GM21360 (cell line): ENCODE measurements around the gene CCDC57.
A peak's percentile ranks its signal among the peaks of the same experiment; 100 is the strongest.
"Not testable (repeated sequence)": the region's sequence is repeated elsewhere in the genome, so short reads cannot be mapped to it uniquely, and the experiment has no call there.

Experiments used
- ATAC-seq: cut with Tn5 transposase; IDR thresholded peaks from one replicate; pipeline ENCODE4 v1.9.1; 2021; ENCODE audit warnings: mild to moderate bottlenecking, moderate library complexity; ENCODE audit not compliant: unreplicated experiment

The CCDC57 gene

GRCh38 chr17:82225368-82226029, 12.9 kb upstream of the CCDC57 start:
- no peak for ATAC-seq

GRCh38 chr17:82224666-82225065, 12.0 kb upstream of the CCDC57 start:
- no peak for ATAC-seq

DNA sequence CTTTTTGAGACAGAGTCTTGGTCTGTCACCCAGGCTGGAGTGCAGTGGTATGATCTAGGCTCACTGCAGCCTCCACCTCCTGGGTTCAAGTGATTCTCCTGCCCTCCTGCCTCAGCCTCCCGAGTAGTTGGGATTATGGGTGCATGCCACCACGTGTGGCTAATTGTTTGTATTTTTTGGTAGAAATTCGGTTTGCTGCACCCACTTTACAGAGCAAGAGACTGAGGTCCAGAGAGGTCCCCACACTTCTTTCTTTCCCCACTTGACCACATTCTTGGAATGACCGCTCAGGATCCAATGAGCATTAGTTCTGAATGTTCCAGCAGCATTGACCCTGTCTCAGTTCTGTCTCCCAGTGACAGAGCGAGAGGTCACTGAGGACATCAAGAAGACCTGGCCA, 10.9 kb upstream of the CCDC57 start:
- no peak for ATAC-seq

DNA sequence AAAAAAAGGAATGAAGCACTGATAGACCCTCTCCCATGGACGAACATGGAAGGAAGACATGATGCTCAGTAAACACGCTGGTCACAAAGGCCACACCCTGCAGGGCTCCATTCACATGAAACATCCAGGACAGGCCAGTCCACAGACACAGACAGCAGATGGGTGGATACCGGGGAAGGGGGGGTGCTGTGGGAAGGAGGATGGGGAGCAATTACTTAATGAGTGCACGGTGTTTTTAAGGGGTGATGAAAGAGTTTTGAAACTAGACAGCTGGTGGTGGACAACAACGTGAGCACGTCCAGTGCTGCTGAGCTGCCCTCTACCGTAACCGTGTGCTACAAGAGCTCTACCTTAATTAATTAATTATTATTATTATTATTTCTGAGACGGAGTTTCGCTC, 10.2 kb upstream of the CCDC57 start:
- ATAC-seq: no peak

GRCh38 chr17:82221341-82221902, 8.8 kb upstream of the CCDC57 start:
- no peak for ATAC-seq

DNA sequence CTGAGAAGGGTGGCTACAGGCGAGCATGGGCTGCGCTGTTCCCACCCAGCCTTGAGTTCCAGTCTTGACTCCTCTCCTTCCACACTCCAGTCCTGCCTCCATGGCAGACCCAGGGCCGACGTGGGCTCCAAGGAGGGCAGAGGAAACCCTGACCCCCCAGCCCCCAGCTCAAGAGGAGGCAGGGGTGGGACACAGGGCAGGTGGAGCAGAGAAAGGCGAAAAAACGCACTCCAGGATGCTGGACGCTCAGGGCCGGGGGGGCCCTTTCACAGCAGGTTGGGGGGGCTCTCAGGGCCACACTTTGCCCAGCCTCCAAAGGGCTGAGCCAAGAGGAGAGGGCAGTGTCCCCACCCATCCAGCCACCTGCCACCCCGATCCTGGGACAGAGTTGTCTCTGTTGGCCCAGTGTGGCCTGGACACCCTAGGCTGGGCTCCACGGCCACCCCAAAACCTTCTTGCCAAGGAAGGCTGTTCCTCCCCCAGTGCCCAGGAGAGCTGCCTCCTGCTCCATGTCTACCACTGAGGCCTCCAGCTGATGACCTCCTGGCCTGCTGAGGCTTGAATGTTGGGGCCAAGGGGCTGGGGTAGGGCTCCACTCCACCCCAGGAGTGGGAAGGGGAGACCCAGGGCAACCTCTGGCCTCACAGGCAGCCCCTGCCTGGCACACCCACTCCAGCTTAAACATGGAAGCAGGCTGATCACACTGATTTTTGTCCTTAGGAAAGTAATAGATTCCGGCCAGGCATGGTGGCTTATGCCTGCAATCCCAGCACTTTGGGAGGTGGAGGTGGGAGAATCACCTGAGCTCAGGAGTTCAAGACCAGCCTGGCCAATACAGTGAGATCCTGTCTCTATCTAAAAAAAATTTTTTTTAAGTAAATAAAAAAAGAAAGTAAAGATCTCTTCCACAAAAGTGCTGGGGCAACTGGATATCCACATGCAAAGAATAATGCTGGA, 7.4 kb upstream of the CCDC57 start:
- no peak for ATAC-seq

- no peak for ATAC-seq
Measured at GRCh38 chr17:82219083-82219482, 6.4 kb upstream of the CCDC57 start.

- ATAC-seq: no peak
Measured at GRCh38 chr17:82218349-82219075, 5.9 kb upstream of the CCDC57 start.

DNA sequence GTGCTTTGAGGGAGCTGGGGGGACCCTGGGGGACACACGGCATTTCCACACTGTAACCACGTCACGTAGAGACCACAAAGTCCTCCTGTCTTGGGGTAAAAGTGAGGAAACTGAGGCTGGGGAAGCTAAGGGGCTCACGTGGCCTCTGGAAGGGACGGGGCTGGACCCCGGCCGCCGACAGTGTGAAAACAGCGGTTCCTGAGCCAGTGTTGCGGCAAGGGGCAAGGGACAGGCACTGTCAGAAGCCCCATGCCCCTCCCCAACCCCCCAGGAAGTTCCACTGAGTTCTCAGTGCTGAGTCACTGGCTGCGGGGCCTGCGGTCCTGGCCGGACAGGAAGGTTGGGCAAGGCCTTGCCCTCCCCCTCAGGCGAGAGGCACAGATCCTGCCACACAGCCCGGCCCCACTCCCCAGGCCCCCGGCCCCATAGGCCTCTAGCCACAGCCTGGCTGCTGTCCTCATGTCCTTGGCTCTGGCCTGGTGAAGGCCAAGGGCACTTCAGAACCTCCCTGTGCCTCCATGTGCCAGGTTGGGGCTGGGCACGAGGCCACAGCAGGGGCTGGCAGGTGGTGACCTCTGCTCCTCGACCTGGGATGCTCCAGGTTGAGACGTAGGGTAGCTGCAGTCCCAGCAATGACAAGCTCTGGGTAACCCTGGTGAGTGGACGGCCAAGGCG, 5.0 kb upstream of the CCDC57 start:
- ATAC-seq: no peak

- no peak for ATAC-seq
Measured at GRCh38 chr17:82217120-82217529, 4.5 kb upstream of the CCDC57 start.

GRCh38 chr17:82216301-82217119, 3.9 kb upstream of the CCDC57 start:
- ATAC-seq: no peak

GRCh38 chr17:82215972-82216300, 3.3 kb upstream of the CCDC57 start:
- ATAC-seq: no peak

DNA sequence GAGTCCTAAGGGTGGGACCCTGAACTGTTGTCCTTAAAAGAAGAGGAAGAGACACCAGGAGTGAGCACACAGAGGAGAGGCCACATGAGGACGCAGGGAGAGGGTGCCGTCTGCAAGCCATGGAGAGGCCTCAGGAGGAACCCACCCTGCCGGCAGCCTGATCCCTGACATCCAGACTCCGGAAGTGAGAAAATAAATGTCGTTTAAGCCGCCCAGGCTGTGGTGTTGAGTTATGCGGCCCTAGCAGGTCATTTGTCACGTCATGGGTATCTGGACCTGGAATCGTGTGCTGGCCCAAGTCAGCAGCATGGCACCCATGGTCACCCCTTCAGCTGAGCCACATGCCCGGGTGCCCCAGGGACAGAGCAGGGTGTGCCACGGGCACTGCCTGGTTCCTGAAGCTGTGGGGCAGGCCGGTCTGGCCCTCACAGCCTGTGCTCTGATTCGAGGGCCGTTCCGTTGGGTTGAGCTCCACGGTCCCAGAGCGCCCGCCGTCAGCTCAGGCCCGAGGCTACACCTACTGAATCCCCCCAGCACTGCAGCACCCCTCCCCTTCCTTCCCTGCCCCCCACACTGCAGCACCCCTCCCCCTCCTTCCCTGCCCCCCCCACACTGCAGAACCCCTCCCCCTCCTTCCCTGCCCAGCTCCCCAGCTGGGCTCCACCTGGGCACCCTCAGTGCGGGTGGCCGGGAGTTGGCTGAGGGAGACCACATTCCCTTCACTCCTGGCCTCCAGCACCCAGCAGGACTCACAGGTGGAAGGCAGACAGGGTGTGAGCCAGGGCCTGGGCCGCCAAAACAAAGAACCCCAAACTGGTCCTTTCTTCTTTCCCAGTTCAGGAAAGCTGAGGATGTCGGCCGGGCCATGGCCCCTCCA, 2.7 kb upstream of the CCDC57 start:
- ATAC-seq: no peak

- no peak for ATAC-seq
Measured at GRCh38 chr17:82214012-82214628, 1.5 kb upstream of the CCDC57 start.

- ATAC-seq: peak; percentile 8
Measured at GRCh38 chr17:82213251-82214011, 789 bp upstream of the CCDC57 start.

DNA sequence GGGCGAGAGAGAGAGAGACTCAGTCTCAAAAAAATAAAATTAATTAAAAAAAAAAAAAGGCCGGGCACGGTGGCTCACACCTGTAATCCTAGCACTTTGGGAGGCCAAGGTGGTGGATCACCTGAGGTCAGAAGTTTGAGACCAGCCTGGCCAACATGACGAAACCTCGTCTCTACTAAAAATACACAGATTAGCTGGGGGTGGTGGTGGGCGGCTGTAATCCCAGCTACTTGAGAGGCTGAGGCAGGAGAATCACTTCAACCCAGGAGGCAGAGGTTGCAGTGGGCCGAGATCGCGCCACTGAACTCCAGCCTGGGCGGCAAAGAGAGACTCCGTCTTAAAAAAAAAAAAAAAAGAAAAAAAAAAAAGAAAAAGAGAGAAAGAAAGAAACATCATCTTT, 2.0 kb downstream of the CCDC57 start:
- ATAC-seq: not testable (repeated sequence)

DNA sequence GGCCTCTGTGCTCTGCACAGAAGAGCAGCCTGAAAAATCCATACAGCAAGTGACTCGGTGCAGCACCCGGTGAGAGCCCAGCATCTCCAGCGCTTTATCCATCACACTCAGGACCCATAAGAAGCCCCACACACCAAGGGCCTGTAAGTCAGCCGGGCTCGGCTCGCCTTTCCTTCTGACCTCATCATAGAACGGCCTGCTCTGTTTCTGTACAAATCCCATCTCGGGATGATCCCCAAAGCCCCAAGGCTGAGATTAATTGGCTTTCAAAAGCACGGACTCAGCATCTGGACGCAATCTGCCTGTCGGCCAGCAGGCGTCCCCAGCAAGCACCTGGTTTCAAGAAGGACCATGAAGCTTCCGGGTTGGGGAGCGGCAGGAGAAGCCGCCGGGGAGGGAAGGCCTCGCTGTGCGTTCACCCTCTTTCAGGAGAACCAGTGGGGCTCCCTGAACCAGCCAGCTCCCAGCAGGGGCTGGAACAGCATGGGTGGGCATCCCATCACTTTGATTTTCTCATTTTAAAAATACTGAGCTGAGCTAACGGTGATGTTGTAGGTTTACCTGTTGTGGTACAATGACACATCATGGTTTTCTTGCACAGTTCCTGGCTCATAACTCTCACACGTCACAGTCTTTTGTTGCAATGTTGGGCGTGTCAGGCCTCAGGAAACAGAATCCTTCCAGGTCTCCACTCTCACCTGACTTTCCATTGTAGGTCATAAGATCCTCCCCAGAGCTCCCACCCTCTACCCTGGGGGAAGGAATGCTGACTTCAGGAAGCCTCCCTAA, 6.7 kb downstream of the CCDC57 start:
- ATAC-seq: peak; percentile 54
